ENCODE data around the gene FBXO2.

DNA sequence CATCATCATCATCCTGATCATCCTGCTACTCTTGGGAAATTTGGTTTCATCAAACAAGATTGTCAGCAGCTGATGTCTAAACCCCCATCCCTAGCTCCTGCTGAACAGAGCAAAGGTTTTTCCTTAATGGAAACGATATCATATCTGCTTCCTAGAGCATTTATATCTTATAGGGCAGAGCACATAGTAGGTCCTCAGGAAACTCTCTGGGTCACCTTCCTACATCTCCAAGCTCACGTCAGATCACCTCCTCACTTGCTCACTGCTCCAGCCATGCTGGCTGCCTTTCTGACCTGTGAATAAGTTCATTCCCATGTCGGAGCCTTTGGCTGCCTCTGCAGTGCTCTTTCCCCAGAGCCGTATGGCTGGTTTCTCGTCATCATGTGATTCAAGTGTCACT is 10.4 kb downstream of the FBXO2 start:
- TF ChIP-seq POLR2AphosphoS5 (IDR thresholded peaks at IDR 0.05): no peak
- TF ChIP-seq, protein P1, sequence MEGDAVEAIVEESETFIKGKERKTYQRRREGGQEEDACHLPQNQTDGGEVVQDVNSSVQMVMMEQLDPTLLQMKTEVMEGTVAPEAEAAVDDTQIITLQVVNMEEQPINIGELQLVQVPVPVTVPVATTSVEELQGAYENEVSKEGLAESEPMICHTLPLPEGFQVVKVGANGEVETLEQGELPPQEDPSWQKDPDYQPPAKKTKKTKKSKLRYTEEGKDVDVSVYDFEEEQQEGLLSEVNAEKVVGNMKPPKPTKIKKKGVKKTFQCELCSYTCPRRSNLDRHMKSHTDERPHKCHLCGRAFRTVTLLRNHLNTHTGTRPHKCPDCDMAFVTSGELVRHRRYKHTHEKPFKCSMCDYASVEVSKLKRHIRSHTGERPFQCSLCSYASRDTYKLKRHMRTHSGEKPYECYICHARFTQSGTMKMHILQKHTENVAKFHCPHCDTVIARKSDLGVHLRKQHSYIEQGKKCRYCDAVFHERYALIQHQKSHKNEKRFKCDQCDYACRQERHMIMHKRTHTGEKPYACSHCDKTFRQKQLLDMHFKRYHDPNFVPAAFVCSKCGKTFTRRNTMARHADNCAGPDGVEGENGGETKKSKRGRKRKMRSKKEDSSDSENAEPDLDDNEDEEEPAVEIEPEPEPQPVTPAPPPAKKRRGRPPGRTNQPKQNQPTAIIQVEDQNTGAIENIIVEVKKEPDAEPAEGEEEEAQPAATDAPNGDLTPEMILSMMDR (IDR thresholded peaks at IDR 0.05): no peak

Measured in transverse colon (tissue), 4 donors.